Omental fat pad (tissue), 4 donors: Measurements from ENCODE around the gene IL12RB2. TPM values are rescaled to one million over a fixed set of nuclear protein-coding genes. Genes with fewer than 3 reads are reported as not detected.
A peak's percentile ranks its signal among the peaks of the same experiment; 100 is the strongest.

ENCODE experiments used
- ATAC-seq: fragments of 150-250 bp; one replicate; pipeline ENCODE4 v1.9.1; 2016; ENCODE audit warnings: mild to moderate bottlenecking, moderate library complexity; ENCODE audit not compliant: low FRiP score
- DNase-seq: peaks from one replicate; pipeline ENCODE4 v3.0.0-alpha.2; 2019; ENCODE audit warnings: low spot score
- total RNA-seq, 4 donors: library from RNA; depleted of rRNA; stranded (reverse); fragments of >200 nt; gene quantifications; one replicate each; pipeline ENCODE4 v1.1.0, GENCODE V29; 2016
- TF ChIP-seq, protein P1 (sequence below), 3 donors: fragments of 450-650 bp; IDR thresholded peaks; one replicate each; pipeline ENCODE4 v1.5.1; 2016 to 2017; ENCODE audit warnings: antibody characterized with exemption in 3 of 3, mild to moderate bottlenecking in 3 of 3, moderate library complexity in 2 of 3

The IL12RB2 gene
- total RNA-seq, 4 donors from 2014 or later = 2.0 to 8.9 (median 6.5) TPM

DNA sequence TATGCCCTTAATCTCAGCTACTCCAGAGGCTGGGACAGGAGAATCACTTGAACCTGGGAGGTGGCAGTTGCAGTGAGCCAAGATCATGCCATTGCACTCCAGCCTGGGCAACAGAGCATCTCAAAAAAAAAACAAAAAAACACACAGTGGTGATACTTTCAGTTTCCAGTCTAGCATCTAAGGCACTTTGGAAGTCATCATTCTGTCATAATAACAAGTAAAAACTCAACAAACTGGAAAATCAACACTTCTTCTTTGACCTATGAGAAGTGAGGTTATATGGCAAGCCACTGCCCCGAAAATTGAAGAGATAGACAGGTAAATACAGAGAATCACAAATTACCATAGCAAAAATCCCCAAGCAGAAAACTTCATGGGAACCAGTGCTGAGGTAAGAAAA lies 51.9 kb downstream of the IL12RB2 start:
- DNase-seq (no peak), ATAC-seq (no peak)
- TF ChIP-seq, protein P1, sequence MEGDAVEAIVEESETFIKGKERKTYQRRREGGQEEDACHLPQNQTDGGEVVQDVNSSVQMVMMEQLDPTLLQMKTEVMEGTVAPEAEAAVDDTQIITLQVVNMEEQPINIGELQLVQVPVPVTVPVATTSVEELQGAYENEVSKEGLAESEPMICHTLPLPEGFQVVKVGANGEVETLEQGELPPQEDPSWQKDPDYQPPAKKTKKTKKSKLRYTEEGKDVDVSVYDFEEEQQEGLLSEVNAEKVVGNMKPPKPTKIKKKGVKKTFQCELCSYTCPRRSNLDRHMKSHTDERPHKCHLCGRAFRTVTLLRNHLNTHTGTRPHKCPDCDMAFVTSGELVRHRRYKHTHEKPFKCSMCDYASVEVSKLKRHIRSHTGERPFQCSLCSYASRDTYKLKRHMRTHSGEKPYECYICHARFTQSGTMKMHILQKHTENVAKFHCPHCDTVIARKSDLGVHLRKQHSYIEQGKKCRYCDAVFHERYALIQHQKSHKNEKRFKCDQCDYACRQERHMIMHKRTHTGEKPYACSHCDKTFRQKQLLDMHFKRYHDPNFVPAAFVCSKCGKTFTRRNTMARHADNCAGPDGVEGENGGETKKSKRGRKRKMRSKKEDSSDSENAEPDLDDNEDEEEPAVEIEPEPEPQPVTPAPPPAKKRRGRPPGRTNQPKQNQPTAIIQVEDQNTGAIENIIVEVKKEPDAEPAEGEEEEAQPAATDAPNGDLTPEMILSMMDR (IDR thresholded peaks at IDR 0.05) = no peak

DNA sequence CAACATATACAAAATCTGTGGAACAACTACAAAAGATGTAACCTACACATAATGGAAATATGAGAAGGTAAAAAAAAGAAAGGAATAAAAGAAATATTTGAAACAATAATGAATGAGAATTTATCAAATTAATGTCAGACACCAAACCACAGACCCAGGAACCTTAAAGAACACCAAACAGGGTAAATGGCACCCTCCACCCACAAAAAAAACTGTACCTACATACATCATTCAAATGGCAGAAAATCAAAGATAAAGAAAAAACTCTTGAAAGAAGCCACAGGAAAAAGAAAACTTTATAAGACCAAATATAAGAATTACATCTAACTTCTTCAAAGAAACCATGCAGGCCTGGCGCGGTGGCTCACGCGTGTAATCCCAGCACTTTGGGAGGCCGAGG lies 54.0 kb downstream of the IL12RB2 start:
- TF ChIP-seq, protein P1 (IDR thresholded peaks at IDR 0.05) = no peak
- ATAC-seq = no peak
- no peak for DNase-seq

GRCh38 chr1:67367370-67368045 lies 59.8 kb downstream of the IL12RB2 start:
- TF ChIP-seq, protein P1 (IDR thresholded peaks at IDR 0.05) = no peak
- peak; percentile 50 for DNase-seq
- ATAC-seq = no peak

DNA sequence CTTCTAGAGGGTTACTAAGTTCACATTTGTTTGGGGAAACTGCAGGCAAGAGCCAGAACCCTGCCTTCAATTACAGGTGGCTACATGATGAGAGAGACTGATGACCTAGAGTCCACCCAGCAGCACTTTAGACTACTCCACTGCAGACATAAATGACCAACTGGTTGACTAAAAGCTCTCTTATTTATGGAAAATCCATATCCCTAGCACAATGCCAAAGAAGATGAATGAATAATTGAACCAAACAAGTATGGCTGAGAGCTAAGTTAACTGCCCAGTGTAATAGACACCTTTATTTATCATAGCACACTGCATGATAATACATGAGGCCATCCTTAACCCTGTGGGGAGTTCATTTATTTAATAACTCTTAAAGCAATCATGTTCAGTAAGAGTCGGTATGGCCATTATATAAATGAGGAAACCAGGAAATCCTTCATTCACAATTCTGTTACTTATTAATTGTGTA lies 60.4 kb downstream of the IL12RB2 start:
- DNase-seq (no peak), ATAC-seq (no peak)
- TF ChIP-seq, protein P1 (IDR thresholded peaks at IDR 0.05) = no peak

- ATAC-seq (no peak), DNase-seq (no peak)
- TF ChIP-seq, protein P1 (IDR thresholded peaks at IDR 0.05) = no peak
Observed at GRCh38 chr1:67371043-67371442, 63.4 kb downstream of the IL12RB2 start.

DNA sequence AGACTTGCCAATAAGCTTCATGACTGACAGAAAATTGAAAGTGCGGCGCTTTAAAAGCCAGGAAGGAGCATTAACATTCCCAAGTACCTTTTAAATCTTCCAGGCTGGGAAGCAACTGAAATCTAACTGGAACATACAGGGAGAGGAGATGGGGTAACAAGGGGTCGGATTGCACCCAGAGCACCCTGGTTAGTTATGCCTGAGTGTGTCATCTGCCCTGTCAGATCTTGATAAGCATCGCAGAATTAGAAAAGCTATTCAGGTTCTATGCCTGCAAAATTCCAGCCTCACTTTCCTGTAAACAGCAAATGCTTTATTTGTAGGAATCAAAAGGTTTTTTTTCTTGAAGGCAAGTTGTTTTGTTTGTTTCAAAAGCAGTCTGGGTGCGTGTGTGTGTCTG lies 64.0 kb downstream of the IL12RB2 start:
- ATAC-seq (no peak), DNase-seq (no peak)
- TF ChIP-seq, protein P1 (IDR thresholded peaks at IDR 0.05) = no peak

DNA sequence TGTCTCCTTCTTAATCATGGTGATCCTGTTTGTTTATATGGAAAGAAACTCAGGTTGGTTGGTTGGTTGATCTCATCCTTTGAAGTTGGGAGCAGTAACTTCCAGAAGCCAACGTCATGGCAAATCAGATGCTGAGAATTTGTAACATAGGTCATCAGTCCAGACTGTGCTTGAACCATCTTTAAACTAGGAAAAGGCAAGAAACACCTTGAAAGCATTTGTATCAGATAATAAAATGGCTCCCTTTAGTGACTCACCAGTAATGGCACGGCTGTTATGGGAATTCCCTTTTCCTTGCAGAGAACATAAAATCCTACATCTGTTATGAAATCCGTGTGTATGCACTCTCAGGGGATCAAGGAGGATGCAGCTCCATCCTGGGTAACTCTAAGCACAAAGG lies 64.5 kb downstream of the IL12RB2 start:
- ATAC-seq (no peak), DNase-seq (no peak)
- TF ChIP-seq, protein P1 (IDR thresholded peaks at IDR 0.05) = no peak
